ENCODE data around the gene PTCSC3.

The PTCSC3 gene

DNA sequence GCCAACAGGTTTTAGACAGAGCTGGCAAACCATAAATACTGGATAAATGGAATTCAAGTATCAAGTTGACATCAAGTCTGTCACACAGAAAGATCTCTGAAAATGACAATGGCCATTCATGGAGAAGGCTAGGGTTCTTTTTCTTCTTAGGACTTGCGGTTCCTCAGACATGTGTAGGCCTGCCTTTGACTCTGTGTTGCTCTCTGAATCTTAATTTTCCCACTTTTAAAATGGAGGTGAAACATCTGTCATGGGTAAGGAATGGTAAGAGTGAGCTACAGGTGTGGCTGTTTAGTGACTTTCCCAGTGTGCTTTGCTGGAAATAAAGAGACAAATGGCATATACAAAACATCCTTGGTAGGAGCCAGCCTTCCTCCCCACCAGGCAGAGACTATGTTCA lies 79.2 kb downstream of the PTCSC3 start:
- no peak for TF ChIP-seq SPI1 (IDR thresholded peaks at IDR 0.05; ENCODE audit: borderline replicate concordance, low read depth)
- TF ChIP-seq, protein P1, sequence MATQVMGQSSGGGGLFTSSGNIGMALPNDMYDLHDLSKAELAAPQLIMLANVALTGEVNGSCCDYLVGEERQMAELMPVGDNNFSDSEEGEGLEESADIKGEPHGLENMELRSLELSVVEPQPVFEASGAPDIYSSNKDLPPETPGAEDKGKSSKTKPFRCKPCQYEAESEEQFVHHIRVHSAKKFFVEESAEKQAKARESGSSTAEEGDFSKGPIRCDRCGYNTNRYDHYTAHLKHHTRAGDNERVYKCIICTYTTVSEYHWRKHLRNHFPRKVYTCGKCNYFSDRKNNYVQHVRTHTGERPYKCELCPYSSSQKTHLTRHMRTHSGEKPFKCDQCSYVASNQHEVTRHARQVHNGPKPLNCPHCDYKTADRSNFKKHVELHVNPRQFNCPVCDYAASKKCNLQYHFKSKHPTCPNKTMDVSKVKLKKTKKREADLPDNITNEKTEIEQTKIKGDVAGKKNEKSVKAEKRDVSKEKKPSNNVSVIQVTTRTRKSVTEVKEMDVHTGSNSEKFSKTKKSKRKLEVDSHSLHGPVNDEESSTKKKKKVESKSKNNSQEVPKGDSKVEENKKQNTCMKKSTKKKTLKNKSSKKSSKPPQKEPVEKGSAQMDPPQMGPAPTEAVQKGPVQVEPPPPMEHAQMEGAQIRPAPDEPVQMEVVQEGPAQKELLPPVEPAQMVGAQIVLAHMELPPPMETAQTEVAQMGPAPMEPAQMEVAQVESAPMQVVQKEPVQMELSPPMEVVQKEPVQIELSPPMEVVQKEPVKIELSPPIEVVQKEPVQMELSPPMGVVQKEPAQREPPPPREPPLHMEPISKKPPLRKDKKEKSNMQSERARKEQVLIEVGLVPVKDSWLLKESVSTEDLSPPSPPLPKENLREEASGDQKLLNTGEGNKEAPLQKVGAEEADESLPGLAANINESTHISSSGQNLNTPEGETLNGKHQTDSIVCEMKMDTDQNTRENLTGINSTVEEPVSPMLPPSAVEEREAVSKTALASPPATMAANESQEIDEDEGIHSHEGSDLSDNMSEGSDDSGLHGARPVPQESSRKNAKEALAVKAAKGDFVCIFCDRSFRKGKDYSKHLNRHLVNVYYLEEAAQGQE (IDR thresholded peaks at IDR 0.05; ENCODE audit: insufficient replicate concordance, low read depth), result no peak
- no peak for TF ChIP-seq POLR2AphosphoS5 (IDR thresholded peaks at IDR 0.05; ENCODE audit: low read depth)
- TF ChIP-seq GABPA (IDR thresholded peaks at IDR 0.05; ENCODE audit: low read depth), result no peak
- TF ChIP-seq, protein P2, sequence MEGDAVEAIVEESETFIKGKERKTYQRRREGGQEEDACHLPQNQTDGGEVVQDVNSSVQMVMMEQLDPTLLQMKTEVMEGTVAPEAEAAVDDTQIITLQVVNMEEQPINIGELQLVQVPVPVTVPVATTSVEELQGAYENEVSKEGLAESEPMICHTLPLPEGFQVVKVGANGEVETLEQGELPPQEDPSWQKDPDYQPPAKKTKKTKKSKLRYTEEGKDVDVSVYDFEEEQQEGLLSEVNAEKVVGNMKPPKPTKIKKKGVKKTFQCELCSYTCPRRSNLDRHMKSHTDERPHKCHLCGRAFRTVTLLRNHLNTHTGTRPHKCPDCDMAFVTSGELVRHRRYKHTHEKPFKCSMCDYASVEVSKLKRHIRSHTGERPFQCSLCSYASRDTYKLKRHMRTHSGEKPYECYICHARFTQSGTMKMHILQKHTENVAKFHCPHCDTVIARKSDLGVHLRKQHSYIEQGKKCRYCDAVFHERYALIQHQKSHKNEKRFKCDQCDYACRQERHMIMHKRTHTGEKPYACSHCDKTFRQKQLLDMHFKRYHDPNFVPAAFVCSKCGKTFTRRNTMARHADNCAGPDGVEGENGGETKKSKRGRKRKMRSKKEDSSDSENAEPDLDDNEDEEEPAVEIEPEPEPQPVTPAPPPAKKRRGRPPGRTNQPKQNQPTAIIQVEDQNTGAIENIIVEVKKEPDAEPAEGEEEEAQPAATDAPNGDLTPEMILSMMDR (IDR thresholded peaks at IDR 0.05; ENCODE audit: insufficient read depth, low read length), result no peak
- Histone ChIP-seq H3K27me3 (ENCODE audit: insufficient read depth, poor library complexity, severe bottlenecking) (peaks cover 5% of the 10 kb centered on the region), H3K27ac (replicated peaks) (no peak overlapping the region), H3K4me3 (replicated peaks; ENCODE audit: insufficient read depth, low read length) (no peak overlapping the region)
- DNase-seq (ENCODE audit: low read depth in 1 of 2, low spot score in 1 of 2), result no peak

DNA sequence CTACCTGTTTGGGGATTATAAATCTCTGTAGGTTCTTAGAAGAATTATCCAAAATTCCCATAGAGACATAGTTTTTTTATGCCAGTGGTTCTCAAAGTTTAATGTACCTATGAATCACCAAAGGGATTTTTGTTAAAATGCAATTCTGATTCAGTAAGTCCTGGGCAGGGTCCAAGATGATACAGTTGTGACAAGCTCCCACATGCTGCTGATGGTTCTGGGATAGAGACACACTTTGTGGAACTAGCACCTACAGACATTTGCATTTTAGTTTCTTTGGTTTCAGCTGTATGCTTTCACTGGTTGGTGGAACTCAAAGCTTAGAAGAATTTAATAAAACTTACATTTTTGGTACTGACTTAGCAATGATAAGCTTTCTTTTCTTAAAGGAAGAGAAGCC lies 80.4 kb downstream of the PTCSC3 start:
- no peak overlapping the region for H3K27ac ChIP-seq (replicated peaks)
- H3K4me3 ChIP-seq (replicated peaks; ENCODE audit: insufficient read depth, low read length), result no peak overlapping the region
- DNase-seq (ENCODE audit: low read depth in 1 of 2, low spot score in 1 of 2), result no peak
- H3K27me3 ChIP-seq (ENCODE audit: insufficient read depth, poor library complexity, severe bottlenecking), result peaks cover 5% of the 10 kb centered on the region
- TF ChIP-seq POLR2AphosphoS5 (IDR thresholded peaks at IDR 0.05; ENCODE audit: low read depth) (no peak), SPI1 (IDR thresholded peaks at IDR 0.05; ENCODE audit: borderline replicate concordance, low read depth) (no peak), GABPA (IDR thresholded peaks at IDR 0.05; ENCODE audit: low read depth) (no peak)
- TF ChIP-seq, protein P1 (IDR thresholded peaks at IDR 0.05; ENCODE audit: insufficient replicate concordance, low read depth), result no peak
- TF ChIP-seq, protein P2 (IDR thresholded peaks at IDR 0.05; ENCODE audit: insufficient read depth, low read length), result no peak

DNA sequence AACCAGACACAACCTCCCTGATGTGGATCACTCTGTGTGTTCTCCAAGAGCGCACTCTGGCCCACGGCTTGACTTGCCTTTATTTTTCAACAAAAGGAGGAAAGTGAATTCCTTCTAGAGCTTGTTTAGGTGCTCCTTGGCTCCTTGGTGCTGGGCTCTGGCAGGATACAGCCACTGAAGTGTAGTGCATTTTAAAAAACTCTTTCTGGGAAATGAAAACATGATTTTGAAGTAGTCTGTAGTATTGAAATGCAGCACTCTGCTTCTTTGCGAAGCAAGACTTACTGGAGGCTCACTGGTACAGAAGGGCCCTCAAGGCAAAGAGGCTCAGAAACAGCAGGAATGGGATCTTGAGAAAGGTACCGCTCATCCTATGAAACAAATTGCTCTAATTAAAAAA lies 81.6 kb downstream of the PTCSC3 start:
- Histone ChIP-seq H3K4me3 (replicated peaks; ENCODE audit: insufficient read depth, low read length) (no peak overlapping the region), H3K27ac (replicated peaks) (no peak overlapping the region), H3K27me3 (ENCODE audit: insufficient read depth, poor library complexity, severe bottlenecking) (peaks cover 5% of the 10 kb centered on the region)
- DNase-seq (ENCODE audit: low read depth in 1 of 2, low spot score in 1 of 2), result no peak
- TF ChIP-seq GABPA (IDR thresholded peaks at IDR 0.05; ENCODE audit: low read depth) (no peak), POLR2AphosphoS5 (IDR thresholded peaks at IDR 0.05; ENCODE audit: low read depth) (no peak), SPI1 (IDR thresholded peaks at IDR 0.05; ENCODE audit: borderline replicate concordance, low read depth) (no peak)
- TF ChIP-seq, protein P2 (IDR thresholded peaks at IDR 0.05; ENCODE audit: insufficient read depth, low read length), result no peak
- TF ChIP-seq, protein P1 (IDR thresholded peaks at IDR 0.05; ENCODE audit: insufficient replicate concordance, low read depth), result no peak

All from HL-60 (cell line).